NB4 (cell line): ENCODE data around the gene HDAC9.

Experiments
- DNase-seq: peaks from one replicate; pipeline ENCODE4 v3.0.0; 2010; ENCODE audit warnings: low read depth
- H3K4me3 ChIP-seq: one replicate; pipeline ENCODE4 v1.5.1; 2011; ENCODE audit warnings: mild to moderate bottlenecking, low read depth, low read length, moderate library complexity
- MYC ChIP-seq: IDR thresholded peaks from 2 replicates; pipeline ENCODE4 v1.6.1; 2011; ENCODE audit warnings: low read depth, low read length
- POLR2A ChIP-seq: IDR thresholded peaks from 2 replicates; pipeline ENCODE4 v1.6.1; 2011; ENCODE audit warnings: mild to moderate bottlenecking; ENCODE audit not compliant: insufficient read length; ENCODE audit errors: extremely low read depth
- TF ChIP-seq, protein P1 (sequence below): IDR thresholded peaks from 2 replicates; pipeline ENCODE4 v1.6.1; 2011; ENCODE audit warnings: low read depth, low read length
- TF ChIP-seq, protein P2 (sequence below): IDR thresholded peaks from one replicate; pipeline ENCODE4 v1.5.1; 2012; ENCODE audit warnings: low read depth, low read length

HDAC9 gene

DNA sequence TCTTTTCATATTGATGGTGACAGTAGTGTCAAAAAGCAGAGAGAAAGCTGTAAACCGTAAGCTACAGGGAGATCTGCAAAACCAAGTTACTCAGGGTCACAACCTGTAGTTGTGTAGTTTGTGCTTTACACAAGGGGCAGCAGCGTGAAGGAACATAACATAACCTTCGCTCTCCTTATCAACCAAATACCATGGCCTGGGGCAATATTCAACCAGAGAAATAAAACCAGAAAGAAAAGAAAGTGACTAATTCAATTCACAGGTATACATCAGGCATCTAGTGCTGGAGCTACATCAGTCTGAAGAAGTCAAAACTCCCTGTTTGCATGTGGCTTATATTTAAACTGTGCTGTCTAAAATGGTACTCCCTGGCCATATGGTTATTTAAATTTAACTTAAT, 397.6 kb downstream of the HDAC9 start:
- TF ChIP-seq, protein P1, sequence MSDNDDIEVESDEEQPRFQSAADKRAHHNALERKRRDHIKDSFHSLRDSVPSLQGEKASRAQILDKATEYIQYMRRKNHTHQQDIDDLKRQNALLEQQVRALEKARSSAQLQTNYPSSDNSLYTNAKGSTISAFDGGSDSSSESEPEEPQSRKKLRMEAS = no peak
- no peak for TF ChIP-seq MYC
- TF ChIP-seq POLR2A = no peak
- TF ChIP-seq, protein P2, sequence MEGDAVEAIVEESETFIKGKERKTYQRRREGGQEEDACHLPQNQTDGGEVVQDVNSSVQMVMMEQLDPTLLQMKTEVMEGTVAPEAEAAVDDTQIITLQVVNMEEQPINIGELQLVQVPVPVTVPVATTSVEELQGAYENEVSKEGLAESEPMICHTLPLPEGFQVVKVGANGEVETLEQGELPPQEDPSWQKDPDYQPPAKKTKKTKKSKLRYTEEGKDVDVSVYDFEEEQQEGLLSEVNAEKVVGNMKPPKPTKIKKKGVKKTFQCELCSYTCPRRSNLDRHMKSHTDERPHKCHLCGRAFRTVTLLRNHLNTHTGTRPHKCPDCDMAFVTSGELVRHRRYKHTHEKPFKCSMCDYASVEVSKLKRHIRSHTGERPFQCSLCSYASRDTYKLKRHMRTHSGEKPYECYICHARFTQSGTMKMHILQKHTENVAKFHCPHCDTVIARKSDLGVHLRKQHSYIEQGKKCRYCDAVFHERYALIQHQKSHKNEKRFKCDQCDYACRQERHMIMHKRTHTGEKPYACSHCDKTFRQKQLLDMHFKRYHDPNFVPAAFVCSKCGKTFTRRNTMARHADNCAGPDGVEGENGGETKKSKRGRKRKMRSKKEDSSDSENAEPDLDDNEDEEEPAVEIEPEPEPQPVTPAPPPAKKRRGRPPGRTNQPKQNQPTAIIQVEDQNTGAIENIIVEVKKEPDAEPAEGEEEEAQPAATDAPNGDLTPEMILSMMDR = no peak
- DNase-seq = no peak
- H3K4me3 ChIP-seq = no peak overlapping the region

DNA sequence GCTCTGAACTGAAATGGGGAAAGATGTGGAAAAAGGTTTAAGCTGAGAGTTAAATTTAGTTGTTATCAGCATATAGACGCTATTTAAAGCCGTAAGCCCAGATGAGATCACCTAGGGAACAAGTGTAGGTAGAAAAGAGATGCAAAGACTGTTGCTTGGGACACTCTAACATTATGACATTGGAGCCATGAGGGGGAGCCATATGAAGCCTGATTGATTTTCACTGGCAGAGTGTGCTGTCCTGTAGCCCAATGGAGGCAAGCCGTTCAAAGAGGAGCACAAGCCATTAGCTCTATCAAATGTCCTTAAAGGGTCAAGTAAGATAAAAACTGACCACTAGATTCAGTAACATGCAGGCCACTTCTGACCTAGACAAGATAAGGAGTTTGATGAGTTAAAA, 398.6 kb downstream of the HDAC9 start:
- DNase-seq = no peak
- H3K4me3 ChIP-seq = no peak overlapping the region

DNA sequence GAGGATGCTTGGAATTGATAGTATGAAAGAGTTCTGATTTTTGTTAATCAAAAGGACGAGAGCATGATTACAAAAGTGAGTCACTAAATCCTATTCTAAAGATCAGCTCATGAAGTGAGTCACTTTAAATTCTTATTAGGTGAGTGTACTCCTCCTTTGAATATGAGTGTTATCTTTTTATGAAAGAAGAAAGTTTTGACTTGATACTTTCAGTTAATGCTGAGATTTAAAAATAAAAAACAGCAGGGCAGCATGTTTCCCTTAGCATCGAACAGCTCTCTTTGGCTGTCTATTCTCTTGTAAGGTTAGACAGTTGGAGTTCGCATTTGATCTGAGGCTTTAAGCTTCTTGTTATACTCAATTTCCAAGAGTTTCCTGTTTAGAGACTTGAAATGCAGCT, 399.9 kb downstream of the HDAC9 start:
- DNase-seq = no peak
- TF ChIP-seq MYC = no peak
- TF ChIP-seq, protein P2 = no peak
- TF ChIP-seq, protein P1 = no peak
- TF ChIP-seq POLR2A = no peak
- H3K4me3 ChIP-seq = no peak overlapping the region

More for the DNA sequence above, 398.6 kb downstream of the HDAC9 start:
- no peak for TF ChIP-seq MYC
- TF ChIP-seq POLR2A = no peak
- TF ChIP-seq, protein P2 = no peak
- TF ChIP-seq, protein P1 = no peak

DNA sequence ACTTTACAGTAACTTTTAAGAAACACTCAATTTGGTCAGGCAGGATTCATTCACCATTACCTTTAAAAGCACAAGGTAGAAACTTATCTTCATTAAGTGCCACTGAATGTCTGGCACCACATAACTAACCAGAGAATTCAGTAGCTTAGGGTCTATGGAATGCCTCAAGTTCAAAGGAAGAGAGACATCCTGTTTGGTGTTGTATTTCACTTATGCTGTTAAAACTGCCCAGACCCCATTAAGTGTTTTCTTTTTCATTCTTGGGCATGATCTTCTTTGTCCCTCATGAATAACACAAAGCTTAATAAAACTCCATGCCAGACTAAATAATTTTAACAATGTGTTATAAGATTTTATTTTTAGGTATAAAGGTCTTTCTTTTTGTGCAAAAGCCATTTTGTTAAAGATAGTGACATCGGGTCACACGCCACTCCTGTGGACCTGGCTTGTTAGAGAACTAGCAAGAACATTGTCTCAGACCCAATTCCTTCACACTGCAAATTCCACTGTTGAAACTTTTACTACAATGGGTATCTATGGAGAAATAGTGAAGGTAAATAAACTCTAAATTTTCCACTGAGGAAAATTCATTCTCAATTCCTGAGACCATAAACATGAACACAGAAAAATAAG, 400.9 kb downstream of the HDAC9 start:
- DNase-seq = no peak
- no peak overlapping the region for H3K4me3 ChIP-seq
- TF ChIP-seq POLR2A (no peak), MYC (no peak)
- TF ChIP-seq, protein P2 = no peak
- TF ChIP-seq, protein P1 = no peak

DNA sequence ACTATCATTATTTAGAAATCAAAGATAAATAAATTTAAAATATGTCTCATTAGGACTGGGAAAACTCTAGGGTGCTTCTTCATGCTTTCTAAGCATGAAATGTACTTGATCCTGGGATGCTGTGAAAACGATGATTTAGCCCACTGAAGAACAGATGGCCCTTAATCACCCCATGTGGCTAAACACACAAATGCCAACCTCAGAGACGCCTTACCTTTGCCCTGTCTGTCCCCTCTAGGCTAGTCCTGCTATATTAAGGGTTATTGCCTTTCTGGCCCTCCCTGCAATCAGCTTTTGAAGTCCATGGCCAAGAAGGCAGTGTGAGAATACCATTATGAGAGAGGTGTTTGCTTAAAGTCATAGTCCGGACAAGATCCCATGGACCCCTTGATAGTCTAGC, 404.7 kb downstream of the HDAC9 start:
- no peak for DNase-seq

More for the DNA sequence above, 404.7 kb downstream of the HDAC9 start:
- H3K4me3 ChIP-seq = no peak overlapping the region
- no peak for TF ChIP-seq MYC
- TF ChIP-seq, protein P2 = no peak
